Muscle of leg (tissue), 11 donors: ENCODE results near the gene MLLT3. TPM values are rescaled to one million over a fixed set of nuclear protein-coding genes. Genes with fewer than 3 reads are reported as not detected.

Source experiments
- DNase-seq: peaks from one replicate; pipeline ENCODE4 v3.0.0; 2013
- H3K27ac ChIP-seq: one replicate; pipeline ENCODE4 v1.5.1; 2013; ENCODE audit warnings: mild to moderate bottlenecking, low read length, control low read depth
- H3K27me3 ChIP-seq: one replicate; pipeline ENCODE4 v1.6.1; 2013; ENCODE audit warnings: low read length; ENCODE audit not compliant: control insufficient read depth, insufficient read depth
- H3K36me3 ChIP-seq: one replicate; pipeline ENCODE4 v1.6.1; 2013; ENCODE audit warnings: low read length; ENCODE audit not compliant: control insufficient read depth, insufficient read depth
- H3K4me1 ChIP-seq: one replicate; pipeline ENCODE4 v1.6.1; 2013; ENCODE audit warnings: low read length; ENCODE audit not compliant: control insufficient read depth, insufficient read depth
- H3K4me3 ChIP-seq: one replicate; pipeline ENCODE4 v1.5.1; 2013; ENCODE audit warnings: low read length, control low read depth
- H3K9me3 ChIP-seq: replicated peaks from 2 replicates; pipeline ENCODE4 v1.6.1; 2013; ENCODE audit warnings: low read depth, low read length; ENCODE audit not compliant: control insufficient read depth
- WGBS: methylation state at CpG from one replicate; pipeline ENCODE4 v1.1.5; 2013; ENCODE audit warnings: missing lambda C conversion rate; ENCODE audit not compliant: insufficient coverage; 5-methylcytosine and 5-hydroxymethylcytosine counted together
- polyA plus RNA-seq, 8 donors: library from polyadenylated mRNA; unstranded; fragments of 120-200 nt; gene quantifications; one replicate each; pipeline versions ENCODE4 v1.2.1 to v1.2.3, GENCODE V29; 2013; ENCODE audit warnings: inconsistent platforms in 1 of 8, low replicate concordance in 1 of 8; ENCODE audit not compliant: insufficient read length in 8 of 8, insufficient read depth in 1 of 8
- total RNA-seq: library from RNA; stranded (reverse); fragments of 120-200 nt; gene quantifications from one replicate; pipeline ENCODE4 v1.2.4, GENCODE V29; 2013

The MLLT3 gene
- total and polyA plus RNA-seq, 9 donors = 61.9 to 101 (median 84.5) TPM

DNA sequence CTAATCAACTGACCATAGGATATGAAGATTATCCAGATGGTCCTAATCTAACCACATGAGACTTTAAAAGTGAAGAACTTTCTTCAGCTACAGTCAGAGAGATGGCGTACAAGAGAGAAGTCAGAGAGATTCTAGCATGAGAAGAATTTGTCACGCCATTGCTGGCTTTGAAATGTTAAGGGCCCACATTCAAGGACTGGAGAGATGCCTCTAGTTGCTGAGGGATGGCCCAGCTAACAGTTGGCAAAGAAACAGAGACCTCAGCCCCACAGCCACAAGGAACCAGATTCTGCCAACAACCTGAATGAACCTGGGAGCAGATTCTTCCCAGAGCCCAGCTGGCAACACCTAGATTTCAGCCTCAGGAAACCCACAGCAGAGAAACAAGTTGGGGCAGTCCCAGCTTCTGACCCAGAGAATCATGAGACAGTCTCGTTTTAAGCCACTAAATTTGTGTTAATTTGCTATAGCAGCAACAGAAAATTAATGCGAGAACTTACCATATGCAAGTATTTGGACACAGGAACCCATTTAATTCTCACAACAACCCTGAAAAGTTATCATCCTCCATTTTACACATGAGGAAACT, 132.0 kb downstream of the MLLT3 start:
- Histone ChIP-seq H3K27me3 (no peaks in the 10 kb centered on the region), H3K4me3 (no peak overlapping the region), H3K27ac (no peak overlapping the region), H3K36me3 (no peaks in the 10 kb centered on the region), H3K9me3 (no peaks in the 10 kb centered on the region), H3K4me1 (no peaks in the 10 kb centered on the region)
- 50% methylated on average over 1 of the region's 4 CpGs for WGBS
- no peak for DNase-seq

DNA sequence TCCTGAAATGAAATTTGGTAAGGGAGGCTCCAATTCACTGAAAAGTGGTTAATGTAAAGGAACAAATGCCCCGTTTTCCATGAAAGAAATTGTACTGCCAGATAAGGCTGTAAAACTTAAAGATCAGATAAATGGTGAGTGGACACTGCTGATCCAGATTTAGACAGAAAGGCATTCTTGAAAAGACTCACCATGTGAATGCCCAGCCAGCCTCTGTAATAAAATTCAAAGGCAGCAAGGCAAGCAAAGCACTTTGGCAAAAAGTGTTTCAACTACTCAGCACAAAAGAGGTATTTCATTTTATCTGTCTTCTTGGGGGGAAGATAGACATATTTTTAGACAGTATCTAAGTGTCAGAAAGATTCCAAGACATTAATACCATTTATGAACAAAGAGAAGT, 133.6 kb downstream of the MLLT3 start:
- 43% methylated on average over 1 of the region's 1 CpG for WGBS
- Histone ChIP-seq H3K36me3 (no peaks in the 10 kb centered on the region), H3K9me3 (no peaks in the 10 kb centered on the region), H3K4me1 (no peaks in the 10 kb centered on the region), H3K27me3 (no peaks in the 10 kb centered on the region), H3K27ac (no peak overlapping the region), H3K4me3 (no peak overlapping the region)
- no peak for DNase-seq

DNA sequence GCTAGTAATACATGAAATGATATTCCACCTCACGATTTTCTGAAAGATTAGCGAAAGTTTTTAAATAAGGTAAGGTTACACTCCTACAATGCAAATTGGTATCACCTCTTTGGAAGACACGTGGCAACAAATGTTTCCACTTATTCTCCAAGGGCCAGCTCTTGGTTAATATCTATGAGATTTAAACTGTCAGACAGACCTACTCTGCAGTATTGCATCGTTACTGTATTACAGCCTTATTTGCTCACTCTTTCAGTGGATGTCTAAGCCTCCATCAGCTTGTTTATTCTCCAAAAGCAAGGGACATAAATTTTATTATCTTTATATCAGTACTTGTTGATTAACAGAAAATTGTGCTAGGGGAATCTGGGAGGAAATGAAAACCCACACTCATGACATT, 135.7 kb downstream of the MLLT3 start:
- no peaks in the 10 kb centered on the region for H3K36me3 ChIP-seq
- WGBS = no CpG with 5 or more reads among the region's 4 CpGs
- H3K27me3 ChIP-seq = no peaks in the 10 kb centered on the region
- H3K4me3 ChIP-seq = no peak overlapping the region
- H3K27ac ChIP-seq = no peak overlapping the region
- H3K4me1 ChIP-seq = no peaks in the 10 kb centered on the region
- DNase-seq = no peak
- H3K9me3 ChIP-seq = no peaks in the 10 kb centered on the region

DNA sequence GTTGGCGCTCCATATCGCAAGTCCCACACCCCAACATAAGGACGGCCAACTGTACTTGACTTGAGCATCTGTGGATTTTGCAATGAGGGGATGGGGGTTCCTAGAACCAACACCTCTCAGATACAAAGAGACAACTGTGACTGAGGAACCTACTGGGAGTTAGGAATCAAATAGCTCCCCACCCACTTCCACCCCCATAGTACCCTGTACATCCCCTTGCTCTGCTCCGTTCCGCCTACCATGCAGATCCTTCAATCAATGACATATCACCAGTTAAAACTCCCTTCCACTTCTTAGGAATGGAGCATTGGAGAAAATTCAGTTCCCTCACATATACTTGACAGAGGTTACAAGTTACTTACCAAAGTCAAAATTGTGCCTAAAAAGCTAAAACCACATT, 140.9 kb downstream of the MLLT3 start:
- no peaks in the 10 kb centered on the region for H3K27me3 ChIP-seq
- H3K36me3 ChIP-seq = no peaks in the 10 kb centered on the region
- no peak overlapping the region for H3K4me3 ChIP-seq
- no peak for DNase-seq
- H3K4me1 ChIP-seq = peaks cover 9% of the 10 kb centered on the region
- no peaks in the 10 kb centered on the region for H3K9me3 ChIP-seq
- no peak overlapping the region for H3K27ac ChIP-seq
- no CpG with 5 or more reads among the region's 5 CpGs for WGBS

DNA sequence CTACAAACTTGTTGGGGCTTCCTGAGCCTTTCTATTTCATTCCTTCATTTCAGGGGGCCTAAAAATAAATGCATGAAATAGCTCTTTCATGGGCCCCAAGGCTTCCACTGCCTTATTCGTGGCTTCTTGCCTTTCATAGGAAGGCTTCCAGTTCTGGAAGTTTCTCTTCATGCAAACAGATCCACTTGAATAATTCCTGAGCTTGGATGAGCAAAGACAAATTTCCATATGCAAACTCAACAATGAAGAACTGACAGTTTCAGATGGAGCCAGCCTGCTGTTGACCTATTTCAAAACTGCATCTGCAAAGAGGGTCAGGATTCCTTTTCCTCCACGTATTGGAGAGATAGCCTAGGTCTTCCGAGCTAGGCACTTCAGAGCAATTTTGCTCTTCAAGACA, 142.1 kb downstream of the MLLT3 start:
- Histone ChIP-seq H3K27me3 (no peaks in the 10 kb centered on the region), H3K36me3 (no peaks in the 10 kb centered on the region), H3K27ac (no peak overlapping the region), H3K9me3 (no peaks in the 10 kb centered on the region), H3K4me1 (peaks cover 11% of the 10 kb centered on the region), H3K4me3 (no peak overlapping the region)
- DNase-seq = no peak
- 72% methylated on average over 3 of the region's 3 CpGs for WGBS

DNA sequence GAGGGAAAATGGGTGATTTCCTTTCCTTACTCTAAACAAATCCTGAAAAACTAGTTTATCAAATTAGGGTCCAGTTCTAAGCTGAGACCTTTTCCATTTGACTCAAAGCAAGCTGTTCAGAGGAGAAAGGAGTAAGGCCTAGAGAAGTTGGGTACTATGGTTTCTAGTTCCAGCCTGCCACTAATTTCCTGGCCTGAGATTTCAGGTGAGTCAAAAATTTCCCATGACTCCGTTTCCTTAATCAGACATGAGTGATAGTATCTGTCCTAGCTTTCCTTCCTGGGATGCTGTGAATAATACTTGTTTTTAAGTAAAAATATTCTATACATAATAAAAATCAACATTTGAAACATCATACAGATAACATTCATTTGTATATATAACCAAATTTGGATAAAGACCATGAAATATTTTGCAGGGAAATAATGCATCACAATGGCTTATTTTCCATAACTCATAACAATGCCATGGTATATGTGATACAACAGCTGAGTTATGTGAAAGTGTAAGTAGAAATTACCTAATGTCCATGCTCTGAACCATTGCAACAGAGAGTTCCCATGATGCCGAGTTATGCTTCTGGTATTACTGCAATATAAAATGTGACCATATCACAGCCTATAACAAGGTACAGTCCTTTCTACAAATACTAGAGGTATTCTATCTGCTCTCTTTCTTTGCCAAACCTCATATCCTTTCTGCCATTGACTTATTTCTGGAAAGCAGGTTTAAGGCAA, 142.7 kb downstream of the MLLT3 start:
- Histone ChIP-seq H3K36me3 (no peaks in the 10 kb centered on the region), H3K4me1 (peaks cover 11% of the 10 kb centered on the region), H3K4me3 (no peak overlapping the region), H3K9me3 (no peaks in the 10 kb centered on the region), H3K27ac (no peak overlapping the region), H3K27me3 (no peaks in the 10 kb centered on the region)
- no CpG with 5 or more reads among the region's 2 CpGs for WGBS
- DNase-seq = no peak

DNA sequence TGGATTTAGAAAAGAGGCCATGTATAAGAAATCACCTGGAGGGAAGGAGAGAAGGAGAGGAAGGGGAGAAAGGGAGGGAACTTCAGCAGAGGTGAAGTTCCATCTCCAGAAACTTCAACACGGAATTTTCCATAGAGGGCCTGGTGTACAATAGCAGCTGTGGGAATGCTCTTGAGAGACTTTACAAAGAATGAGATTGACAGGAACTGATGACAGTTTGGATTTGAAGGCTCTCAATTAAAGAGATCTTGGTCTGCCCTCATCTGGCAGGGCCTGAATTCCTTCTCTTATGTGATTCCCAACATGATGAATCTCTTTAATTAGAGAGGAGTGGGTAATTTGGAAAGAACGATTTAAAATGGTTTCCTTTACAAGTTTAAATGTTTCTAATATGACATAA, 143.5 kb downstream of the MLLT3 start:
- DNase-seq = peak; percentile 77
- no CpG with 5 or more reads among the region's 2 CpGs for WGBS
- H3K4me1 ChIP-seq = peaks cover 12% of the 10 kb centered on the region
- H3K36me3 ChIP-seq = no peaks in the 10 kb centered on the region
- peak overlapping the region; percentile 72 for H3K27ac ChIP-seq
- H3K9me3 ChIP-seq = no peaks in the 10 kb centered on the region
- H3K27me3 ChIP-seq = no peaks in the 10 kb centered on the region
- no peak overlapping the region for H3K4me3 ChIP-seq

DNA sequence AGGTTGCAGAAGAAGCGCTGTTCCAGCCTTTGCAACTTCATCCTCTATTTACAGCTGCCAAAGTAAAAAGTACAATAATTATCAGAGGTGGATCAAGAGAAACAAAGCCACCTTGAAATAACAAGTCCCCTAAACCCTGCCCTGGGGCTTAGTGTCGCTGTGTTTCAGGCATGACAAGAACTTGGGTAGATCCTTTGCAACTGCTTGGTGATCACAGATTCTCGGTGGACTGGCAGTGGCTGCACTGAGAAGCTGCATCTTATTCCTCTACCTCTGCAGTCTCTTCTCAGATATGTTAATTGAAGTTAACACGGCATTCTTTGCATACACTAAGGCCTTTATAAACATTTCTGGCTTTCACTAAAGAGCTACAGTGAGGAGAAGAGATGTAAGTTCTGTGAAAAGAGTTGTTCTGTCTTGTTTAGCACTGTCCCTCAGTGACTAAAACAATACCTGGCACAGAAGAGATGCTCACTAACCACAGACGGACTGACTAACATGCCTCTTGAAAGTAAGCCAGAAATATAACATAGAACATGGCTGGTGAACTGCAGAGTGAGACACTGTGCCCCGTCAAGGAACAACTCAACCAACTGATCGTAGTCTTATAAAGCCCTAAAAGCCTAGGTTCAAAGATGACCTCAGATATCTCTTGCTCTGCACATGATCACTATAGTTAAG, 144.2 kb downstream of the MLLT3 start:
- H3K36me3 ChIP-seq = no peaks in the 10 kb centered on the region
- H3K4me1 ChIP-seq = peaks cover 12% of the 10 kb centered on the region
- WGBS = 40% methylated on average over 2 of the region's 7 CpGs
- no peak overlapping the region for H3K4me3 ChIP-seq
- no peaks in the 10 kb centered on the region for H3K27me3 ChIP-seq
- no peaks in the 10 kb centered on the region for H3K9me3 ChIP-seq
- DNase-seq = no peak
- H3K27ac ChIP-seq = peak overlapping the region; percentile 72

DNA sequence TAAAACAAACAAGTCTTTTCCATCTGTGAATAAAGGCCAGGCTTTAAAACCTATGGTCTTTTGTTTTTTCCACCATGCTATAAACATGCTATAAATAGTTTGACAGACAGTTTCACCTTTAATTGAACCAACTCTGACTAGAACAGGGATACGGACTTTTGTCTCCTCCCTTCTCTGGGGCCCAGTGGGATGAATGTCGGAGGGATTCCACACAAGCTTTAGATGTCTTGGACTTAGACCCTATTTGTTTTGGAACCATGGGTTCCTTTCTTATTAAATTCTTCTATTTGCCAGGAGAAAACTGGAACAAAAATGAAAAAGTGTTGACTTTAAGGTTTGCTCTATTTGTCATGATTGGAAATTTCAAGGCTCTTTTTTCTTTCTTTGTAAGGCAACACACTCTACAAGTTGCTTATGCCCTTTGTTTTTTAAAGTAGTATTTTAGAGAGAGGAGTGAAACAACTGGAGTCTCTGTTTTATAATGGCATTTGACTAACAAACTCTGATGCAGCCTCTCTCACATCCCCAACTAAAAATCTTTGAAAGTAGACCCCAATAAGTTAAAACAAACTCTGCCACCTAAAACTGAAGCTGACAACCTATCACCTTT, 145.3 kb downstream of the MLLT3 start:
- peak; percentile 76 for DNase-seq

DNA sequence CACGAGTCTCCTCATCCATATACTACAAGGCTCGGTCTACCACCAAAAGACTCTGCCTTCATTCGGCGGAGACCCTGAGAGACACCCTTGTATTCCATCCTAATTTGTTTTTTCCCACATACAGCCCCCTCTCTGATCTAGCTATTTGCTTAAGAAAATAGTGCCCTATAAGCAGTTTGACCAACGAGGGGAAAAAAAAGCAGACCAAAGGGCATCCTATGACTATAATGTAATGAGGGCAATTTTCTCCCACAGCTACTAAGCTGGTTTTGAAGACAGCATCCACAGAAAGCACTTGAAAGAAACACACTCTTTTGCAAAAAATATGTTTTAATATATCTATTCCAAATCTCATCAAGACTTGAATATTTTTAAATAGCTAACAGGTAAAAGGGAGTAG, 147.8 kb downstream of the MLLT3 start:
- WGBS = 90% methylated on average over 4 of the region's 5 CpGs
- no peaks in the 10 kb centered on the region for H3K36me3 ChIP-seq
- peaks cover 12% of the 10 kb centered on the region for H3K4me1 ChIP-seq
- no peaks in the 10 kb centered on the region for H3K9me3 ChIP-seq
- peak overlapping the region; percentile 22 for H3K27ac ChIP-seq
- H3K4me3 ChIP-seq = no peak overlapping the region
- no peaks in the 10 kb centered on the region for H3K27me3 ChIP-seq
- DNase-seq = no peak

More for the DNA sequence above, 145.3 kb downstream of the MLLT3 start:
- no CpG with 5 or more reads among the region's 2 CpGs for WGBS
- H3K4me3 ChIP-seq = no peak overlapping the region
- H3K27me3 ChIP-seq = no peaks in the 10 kb centered on the region
- H3K27ac ChIP-seq = peak overlapping the region; percentile 23
- H3K4me1 ChIP-seq = peaks cover 12% of the 10 kb centered on the region
- no peaks in the 10 kb centered on the region for H3K9me3 ChIP-seq
- no peaks in the 10 kb centered on the region for H3K36me3 ChIP-seq
